D721Med (cell line): ENCODE results near the gene SLC39A7.

Experiments
- DNase-seq: peaks from one replicate; pipeline ENCODE4 v3.0.0; 2011; ENCODE audit warnings: low spot score; ENCODE audit not compliant: insufficient read length
- FAIRE-seq: peaks from 2 replicates; lab custom pipeline; 2011; peaks lifted over from hg19 to GRCh38; lab: Jason Lieb, UNC
- CTCF ChIP-seq: IDR thresholded peaks from 2 replicates; pipeline ENCODE4 v1.5.1; 2012; ENCODE audit warnings: mild to moderate bottlenecking, control low read depth; ENCODE audit not compliant: insufficient read depth; ENCODE audit errors: missing control alignments

The SLC39A7 gene

DNA sequence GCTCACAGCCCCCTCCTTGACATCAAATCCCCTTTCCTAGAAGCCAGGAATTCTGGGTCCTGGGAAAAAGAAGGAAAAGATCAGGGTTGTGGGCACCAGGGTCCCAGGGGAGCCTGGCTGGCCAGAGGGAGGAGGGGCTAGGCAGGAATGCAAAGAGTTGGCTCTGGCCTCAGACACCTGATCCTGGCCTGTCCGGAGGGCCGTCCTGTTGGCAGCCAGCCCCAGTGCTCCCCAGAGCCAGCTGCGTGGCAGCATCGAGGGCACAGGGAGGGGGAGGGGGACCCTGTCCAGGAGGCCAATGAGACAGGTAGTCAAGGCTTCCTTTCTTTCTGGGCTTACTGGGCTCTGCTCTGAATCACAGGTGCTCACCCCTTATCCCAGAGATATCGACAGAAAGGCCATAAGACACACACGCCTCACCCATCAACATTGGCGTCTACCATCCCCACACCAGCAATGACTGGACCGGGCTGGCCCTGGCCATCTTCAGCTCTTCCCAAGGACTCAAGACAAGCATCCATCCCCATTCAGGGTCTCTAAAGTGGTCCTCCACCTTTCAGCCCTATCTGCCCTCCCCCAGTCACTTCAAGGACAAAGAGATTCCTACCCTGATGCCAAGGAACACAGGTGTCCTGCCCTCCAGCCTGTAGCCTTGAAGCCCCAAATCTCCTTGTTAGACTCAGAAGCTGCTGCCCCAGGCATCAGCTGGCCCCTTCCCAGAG is 9.1 kb upstream of the SLC39A7 start:
- no peak for TF ChIP-seq CTCF
- DNase-seq (no peak), FAIRE-seq (no peak)

DNA sequence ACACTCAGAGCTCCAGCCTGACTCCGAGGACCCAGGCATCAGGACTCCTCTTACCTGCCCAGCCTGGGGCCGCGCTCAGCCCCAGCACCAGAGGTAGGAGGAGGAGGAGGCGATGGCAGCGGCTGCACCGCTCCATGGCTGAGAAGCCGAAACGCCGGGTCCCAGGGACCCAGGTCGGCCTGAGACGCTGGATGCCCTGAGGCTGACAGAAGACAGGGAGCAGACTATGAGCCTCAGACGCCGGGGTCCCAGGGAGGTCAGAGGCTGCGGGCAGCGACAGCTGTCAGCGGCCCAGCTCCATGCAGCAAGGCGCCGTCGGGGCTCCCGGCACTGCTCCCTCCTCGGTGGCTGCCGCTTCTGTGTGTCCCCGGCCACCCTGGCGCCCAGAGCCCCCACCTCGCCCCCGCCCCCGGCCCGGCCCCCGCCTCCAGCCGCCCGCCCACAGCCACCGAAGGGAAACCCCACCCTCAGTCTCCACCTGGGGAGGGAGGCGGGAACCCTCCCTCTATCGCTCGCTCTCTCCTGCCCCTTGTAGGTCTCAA is 8.5 kb upstream of the SLC39A7 start, which contains the start of gene COL11A2:
Gene COL11A2, minus strand, starts transcription at position 363 of the 542 bp plus-strand sequence. Its CDS starts 227 bp downstream, at position 136.
- no peak for FAIRE-seq
- no peak for DNase-seq
- no peak for TF ChIP-seq CTCF

GRCh38 chr6:33192671-33193602 is 7.7 kb upstream of the SLC39A7 start:
- no peak for FAIRE-seq
- no peak for TF ChIP-seq CTCF
- no peak for DNase-seq

GRCh38 chr6:33193619-33194018 is 7.0 kb upstream of the SLC39A7 start:
- no peak for FAIRE-seq
- TF ChIP-seq CTCF = no peak
- no peak for DNase-seq

GRCh38 chr6:33194431-33194979 is 6.2 kb upstream of the SLC39A7 start:
- DNase-seq (no peak), FAIRE-seq (no peak)
- TF ChIP-seq CTCF = no peak

- no peak for FAIRE-seq
These were observed 5.1 kb upstream of the SLC39A7 start for GRCh38 chr6:33195304-33196165.

More at GRCh38 chr6:33195304-33196165, 5.1 kb upstream of the SLC39A7 start:
- no peak for TF ChIP-seq CTCF
- no peak for DNase-seq
